WERI-Rb-1 (cell line): Measurements from ENCODE around the gene CRLF1.
A peak's percentile ranks its signal among the peaks of the same experiment; 100 is the strongest.

Experiments
- DNase-seq: peaks from one replicate; pipeline ENCODE4 v3.0.0-alpha.2; 2020
- H3K27ac ChIP-seq: fragments of 250-450 bp; sonication (Bioruptor Pico); 2 replicates; pipeline ENCODE4 v1.5.1; 2020; ENCODE audit warnings: mild to moderate bottlenecking, moderate library complexity
- H3K27me3 ChIP-seq: fragments of 250-450 bp; sonication (Bioruptor Pico); 2 replicates; pipeline ENCODE4 v1.5.1; 2021; ENCODE audit warnings: mild to moderate bottlenecking, low read depth, moderate library complexity; ENCODE audit not compliant: insufficient read depth, severe bottlenecking
- H3K36me3 ChIP-seq: fragments of 250-450 bp; sonication (Bioruptor Pico); 2 replicates; pipeline ENCODE4 v1.5.1; 2020; ENCODE audit warnings: mild to moderate bottlenecking, moderate library complexity
- H3K4me3 ChIP-seq: 2 replicates; pipeline ENCODE4 v1.5.1; 2011; ENCODE audit warnings: low read depth, mild to moderate bottlenecking, control low read depth, low read length
- H3K9me3 ChIP-seq: fragments of 250-450 bp; sonication (Bioruptor Pico); 2 replicates; pipeline ENCODE4 v1.5.1; 2021; ENCODE audit warnings: mild to moderate bottlenecking, moderate library complexity; ENCODE audit not compliant: severe bottlenecking
- TF ChIP-seq, protein P1 (sequence below): IDR thresholded peaks from 2 replicates; pipeline ENCODE4 v1.5.1; 2011; ENCODE audit warnings: low read depth, mild to moderate bottlenecking, control low read depth, inconsistent platforms, low read length

CRLF1 gene

DNA sequence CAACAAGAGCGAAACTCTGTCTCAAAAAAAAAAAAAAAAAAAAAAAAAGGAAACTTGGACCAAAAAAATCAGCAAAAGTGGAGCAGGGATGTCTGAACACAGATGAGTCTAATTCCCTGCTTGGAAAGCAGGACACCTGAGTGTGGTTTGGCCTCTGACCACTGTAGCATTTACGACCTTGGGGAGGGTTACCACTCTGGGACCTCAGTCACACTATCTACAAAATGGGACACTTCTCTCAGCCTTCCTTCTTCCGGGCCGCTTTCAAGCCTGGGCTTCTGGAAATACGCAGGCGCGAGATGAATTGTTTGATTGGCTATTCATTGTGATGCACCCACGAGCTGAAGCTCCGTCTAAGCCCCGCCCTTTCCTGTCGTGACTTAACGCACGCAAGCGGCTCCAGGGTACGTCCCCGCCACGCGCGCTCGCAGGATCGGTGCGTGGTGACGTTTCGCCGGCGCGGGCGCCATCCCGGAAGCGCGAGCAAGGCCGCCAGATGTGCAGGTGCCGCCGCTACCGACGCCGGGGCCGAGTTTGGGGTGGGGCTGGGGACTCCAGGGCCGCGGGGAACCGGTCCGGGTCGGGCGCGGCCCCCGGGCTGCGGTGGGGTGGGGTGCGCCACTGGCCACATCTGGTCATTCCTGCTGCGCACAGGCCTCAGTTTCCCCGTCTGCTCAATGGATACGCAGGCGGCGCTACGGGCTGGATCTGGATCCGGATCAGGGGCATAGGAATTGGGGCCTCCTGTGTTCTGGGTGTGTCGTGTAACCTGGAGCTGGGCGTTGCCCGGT, 49.0 kb downstream of the CRLF1 start, which contains the start of gene KXD1:
Gene KXD1, plus strand, starts transcription at position 460 of the 791 bp plus-strand sequence. CDS start 4,187 bp downstream, outside the sequence.
- H3K9me3 ChIP-seq = no peaks in the 10 kb centered on the region
- H3K4me3 ChIP-seq = peak within 1 kb of the TSS; percentile 69
- H3K27ac ChIP-seq = peak within 1 kb of the TSS; percentile 25
- H3K27me3 ChIP-seq = no peaks in the 10 kb centered on the region
- TF ChIP-seq, protein P1, sequence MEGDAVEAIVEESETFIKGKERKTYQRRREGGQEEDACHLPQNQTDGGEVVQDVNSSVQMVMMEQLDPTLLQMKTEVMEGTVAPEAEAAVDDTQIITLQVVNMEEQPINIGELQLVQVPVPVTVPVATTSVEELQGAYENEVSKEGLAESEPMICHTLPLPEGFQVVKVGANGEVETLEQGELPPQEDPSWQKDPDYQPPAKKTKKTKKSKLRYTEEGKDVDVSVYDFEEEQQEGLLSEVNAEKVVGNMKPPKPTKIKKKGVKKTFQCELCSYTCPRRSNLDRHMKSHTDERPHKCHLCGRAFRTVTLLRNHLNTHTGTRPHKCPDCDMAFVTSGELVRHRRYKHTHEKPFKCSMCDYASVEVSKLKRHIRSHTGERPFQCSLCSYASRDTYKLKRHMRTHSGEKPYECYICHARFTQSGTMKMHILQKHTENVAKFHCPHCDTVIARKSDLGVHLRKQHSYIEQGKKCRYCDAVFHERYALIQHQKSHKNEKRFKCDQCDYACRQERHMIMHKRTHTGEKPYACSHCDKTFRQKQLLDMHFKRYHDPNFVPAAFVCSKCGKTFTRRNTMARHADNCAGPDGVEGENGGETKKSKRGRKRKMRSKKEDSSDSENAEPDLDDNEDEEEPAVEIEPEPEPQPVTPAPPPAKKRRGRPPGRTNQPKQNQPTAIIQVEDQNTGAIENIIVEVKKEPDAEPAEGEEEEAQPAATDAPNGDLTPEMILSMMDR = no peak
- peaks cover 9% of the 10 kb centered on the region for H3K36me3 ChIP-seq
- DNase-seq = peak; percentile 97

DNA sequence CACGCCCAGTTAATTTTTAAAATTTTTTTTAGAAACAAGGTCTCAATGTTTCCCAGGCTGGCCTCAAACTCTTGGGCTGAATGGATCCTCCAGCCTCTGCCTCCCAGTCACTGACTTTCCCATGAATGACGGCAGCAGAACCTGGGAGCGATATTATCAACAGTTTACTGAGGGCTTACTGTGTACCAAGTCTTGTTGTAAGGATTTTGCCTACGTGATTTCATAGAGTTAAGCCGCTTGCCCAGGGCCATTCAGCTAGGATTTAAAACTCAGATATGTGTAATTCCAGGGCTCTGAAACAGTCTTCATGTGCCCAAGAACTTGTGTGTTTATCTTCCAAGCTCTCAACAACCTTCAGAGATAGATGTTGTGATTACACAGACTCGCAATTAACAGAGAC, 55.0 kb downstream of the CRLF1 start:
- DNase-seq = peak; percentile 34
- H3K36me3 ChIP-seq = no peaks in the 10 kb centered on the region
- H3K9me3 ChIP-seq = no peaks in the 10 kb centered on the region
- no peak overlapping the region for H3K27ac ChIP-seq
- no peaks in the 10 kb centered on the region for H3K27me3 ChIP-seq
- TF ChIP-seq, protein P1 = no peak
- no peak overlapping the region for H3K4me3 ChIP-seq

DNA sequence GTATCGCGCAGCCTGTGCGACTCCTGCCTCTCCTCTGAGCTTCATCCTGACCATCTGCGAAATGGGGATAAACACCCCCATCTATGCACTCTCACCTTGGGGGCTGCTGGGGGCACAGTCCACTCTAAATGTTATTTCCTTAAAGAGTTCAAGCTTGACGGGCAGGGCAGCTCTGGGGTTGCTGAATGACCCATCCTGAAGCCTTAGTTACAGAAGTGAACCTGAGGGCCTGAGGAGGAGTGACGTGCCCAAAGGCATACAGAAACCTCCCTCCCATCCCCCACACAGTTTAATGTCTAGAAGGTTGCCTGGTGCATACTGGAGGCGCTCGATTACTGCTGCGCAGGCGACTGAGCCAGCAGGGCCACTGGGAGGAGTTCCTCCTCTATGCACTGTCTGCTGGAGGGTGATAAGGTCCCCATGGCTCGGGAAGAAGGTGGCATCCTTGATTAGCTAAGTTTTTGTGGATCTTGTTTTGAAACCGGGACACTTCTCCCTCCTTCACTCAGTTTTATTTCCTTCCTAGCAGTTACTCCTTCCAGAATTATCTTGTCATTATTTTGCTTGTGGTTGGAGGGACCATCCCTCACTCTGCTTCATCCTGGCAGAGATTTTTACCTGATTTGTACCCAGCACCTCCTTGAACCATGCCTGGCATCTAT, 62.7 kb downstream of the CRLF1 start:
- Histone ChIP-seq H3K27me3 (no peaks in the 10 kb centered on the region), H3K27ac (no peak overlapping the region), H3K9me3 (no peaks in the 10 kb centered on the region), H3K36me3 (peaks cover 24% of the 10 kb centered on the region), H3K4me3 (peak overlapping the region; percentile 48)
- peak; percentile 57 for DNase-seq
- TF ChIP-seq, protein P1 = no peak
